Activated T-helper 1 cell treated with anti-CD3 and anti-CD28 coated beads, Interleukin-2, amount 50 U/mL, for 16 hours (primary cell): ENCODE measurements around the gene CCDC69.

Experiments
- DNase-seq, 2 donors: peaks; one replicate each; pipeline ENCODE4 v3.0.0-alpha.2; 2020; ENCODE audit warnings: low read depth in 1 of 2, low spot score in 1 of 2

CCDC69 gene

DNA sequence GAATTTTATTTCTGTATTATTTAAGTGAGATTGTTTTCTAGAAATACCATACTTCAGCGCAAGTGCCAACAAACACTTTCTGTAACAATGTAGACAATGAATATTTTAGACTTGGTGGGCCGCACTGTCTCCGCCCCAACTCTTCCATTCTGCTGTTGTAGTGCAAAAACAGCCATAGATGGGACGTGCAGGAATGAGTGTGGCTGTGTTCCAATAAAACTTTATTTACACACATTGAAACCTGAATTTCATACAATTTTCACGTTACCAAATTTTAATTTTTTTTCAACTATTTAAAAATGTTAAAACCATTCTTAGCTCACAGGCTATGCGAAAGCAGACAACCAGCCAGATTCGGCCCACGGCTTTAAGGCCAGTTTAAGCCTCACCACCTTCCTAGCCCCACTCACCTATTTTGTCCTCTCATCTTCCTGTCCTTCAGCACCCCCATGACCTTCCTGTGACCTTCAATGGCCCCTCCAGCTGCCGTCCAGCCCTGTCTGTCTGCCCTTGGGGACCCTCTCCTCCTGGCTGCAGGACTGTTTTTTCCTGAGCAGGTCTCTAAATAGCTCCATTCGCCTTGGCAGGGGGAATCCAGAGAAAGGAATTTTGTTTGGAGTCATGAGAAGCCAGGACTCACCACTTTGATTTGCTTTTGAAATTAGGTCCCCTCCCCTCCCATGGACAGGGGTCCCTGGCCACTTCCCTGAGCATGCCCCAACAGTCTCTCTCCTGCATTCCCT lies 55.1 kb downstream of the CCDC69 start:
- DNase-seq = no peak

DNA sequence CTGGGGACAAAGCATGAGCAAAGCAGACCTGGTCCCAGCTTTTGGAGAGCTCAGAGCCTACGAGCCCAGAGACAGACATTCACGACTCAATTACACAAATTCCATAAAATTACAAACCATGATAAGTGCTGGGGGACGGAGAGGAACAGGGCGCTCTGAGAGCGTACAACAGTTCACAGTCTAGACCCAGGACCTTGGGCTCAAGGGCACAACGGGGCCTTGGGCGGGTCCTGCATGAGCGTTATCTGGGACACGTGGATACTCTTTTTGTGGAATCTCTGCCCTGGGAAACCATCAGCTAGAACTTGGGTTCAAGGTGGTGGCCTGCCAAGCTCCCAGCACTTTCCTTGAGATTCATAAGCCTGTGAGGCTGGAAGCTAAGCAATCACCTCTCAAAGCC lies 56.9 kb downstream of the CCDC69 start:
- no peak for DNase-seq

DNA sequence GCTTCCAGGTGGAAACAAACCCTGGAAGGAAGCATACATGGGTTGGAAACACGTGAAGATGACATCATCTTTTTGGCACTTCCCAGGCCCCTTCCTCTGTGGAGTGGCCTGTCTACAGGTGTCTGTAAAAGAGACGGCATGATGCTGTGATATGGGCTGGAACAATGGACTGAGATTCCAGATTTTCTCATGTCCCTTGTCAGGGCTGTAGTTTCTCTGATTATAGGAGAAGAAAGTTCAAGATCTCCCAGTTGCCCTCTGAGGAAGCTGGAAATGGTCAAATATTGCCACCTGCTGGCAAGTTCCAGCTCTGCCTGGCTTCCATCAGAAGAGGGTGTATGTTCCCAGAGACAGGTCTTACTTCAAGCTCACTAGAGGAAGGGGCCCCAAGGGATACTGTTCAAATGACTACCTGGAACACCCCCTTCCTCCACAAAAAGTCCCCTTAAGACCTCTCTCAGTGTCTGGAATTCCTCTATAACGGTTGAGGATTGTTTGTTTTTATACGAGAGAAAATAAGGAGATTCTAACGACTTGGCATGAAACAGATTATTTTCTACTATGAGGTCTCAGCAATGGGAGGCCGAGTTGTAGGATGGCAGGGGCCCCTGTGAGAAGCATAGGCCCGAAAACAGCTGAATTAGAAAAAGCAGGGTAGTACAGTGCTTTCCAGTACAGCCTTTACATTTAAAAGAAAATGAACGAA lies 59.1 kb downstream of the CCDC69 start:
- peak; percentile 52 to 64 for DNase-seq

DNA sequence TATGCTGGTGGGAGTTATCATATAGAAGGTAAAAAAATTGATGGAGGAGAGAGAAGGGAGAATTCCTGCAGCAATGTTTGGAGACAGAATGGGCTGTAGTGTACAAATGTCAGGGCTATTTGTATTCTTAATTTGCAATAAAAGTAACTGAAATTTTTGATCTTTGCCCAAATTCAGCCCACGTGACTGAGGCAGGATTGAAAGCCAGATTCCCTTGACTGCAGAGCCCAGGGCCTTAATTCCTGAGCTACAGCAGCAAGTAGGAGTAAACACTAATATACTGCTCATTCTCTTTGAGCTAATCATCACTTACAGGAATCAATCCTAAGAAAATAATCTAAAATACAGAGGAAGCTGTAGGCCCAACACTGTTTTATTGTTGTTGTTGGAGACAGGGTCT lies 61.1 kb downstream of the CCDC69 start:
- no peak for DNase-seq

DNA sequence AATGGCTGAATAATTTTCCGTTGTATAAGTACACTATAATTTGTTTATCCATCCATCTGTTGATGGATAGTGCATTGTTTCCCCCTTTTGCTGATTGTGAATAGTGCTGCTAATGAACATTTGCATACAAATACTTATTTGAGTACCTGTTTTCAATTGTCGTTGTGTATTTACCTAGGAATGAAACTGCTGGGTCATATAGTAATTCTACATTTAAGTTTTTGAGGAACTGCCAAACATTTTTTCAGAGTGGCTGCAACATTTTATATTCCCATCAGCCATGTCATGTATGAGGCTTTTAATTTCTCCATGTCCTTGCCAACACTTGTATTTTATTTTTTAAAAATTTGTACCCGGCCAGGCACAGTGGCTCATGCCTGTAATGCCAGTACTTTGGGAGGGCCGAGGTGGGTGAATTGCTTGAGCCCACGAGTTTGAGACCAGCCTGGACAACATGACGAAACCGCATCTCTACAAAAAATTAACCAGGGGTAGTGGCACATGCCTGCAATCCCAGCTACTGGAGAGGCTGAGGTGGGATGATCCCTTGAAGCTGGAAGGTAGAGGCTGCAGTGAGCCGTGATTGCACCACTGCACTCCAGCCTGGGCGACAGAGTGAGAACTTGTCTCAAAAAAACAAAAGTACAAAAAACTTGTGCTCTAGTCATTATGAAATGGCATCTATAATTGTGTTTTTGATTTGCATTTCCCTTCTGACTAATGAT lies 64.1 kb downstream of the CCDC69 start:
- no peak for DNase-seq

DNA sequence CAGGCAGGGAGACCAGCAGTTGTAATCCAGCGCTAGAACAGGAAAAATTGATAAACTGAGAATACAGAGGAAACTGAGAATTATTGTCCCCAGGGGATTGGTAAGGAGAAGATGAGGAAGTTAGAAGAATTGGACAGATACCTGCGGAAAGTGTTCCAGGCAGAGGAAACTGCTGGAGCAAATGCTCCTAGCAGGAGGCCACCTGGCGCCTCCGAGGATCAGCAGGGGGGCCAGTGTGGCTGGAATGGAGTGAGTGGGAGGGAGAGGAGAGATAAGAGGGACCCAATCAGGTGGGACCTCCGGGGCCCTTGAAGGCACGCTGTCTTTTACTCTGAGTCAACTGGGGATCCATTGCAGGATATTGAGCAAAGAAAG lies 65.6 kb downstream of the CCDC69 start:
- DNase-seq = no peak

DNA sequence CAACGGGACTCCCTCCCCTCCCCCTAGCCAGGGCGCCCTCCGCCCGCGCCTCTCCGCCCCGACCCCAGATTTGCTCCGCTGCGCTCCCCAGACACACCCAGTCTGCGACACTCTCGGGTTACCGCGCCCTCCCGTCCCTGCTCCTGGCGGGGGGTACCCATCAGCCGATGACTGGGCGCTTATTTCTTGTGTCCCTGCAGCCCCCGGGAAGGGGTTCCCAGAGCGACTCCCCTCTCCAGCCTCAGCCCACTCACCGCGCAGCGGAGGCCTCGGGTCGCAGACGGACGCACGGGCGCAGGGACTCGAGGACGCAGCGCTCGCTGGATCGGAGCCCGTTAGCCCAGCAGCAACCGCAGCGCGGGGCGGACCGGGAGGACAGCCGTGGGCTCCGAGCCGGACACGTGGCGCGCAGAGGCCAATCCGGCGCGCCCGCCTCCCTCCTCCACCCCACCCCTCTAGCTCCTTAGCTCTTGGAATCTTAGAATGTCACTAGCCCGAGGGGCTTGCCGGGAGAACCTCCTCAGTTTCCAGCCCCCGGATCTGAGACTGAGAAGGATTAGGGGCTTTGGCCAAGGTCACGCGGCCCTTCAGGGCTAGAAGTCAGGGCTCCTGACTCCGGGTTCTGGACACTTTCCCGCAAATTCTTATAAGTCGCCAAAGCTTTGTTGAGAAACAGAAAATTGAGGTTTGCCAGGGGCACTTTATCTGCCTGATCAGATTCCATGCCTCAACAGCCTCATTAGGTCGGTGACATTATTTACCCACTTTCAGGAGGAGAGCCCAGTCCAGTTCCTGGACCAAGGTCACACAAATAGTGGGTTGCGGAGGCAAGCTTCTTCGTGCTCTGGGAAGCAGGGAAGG lies 66.2 kb downstream of the CCDC69 start, which contains the start of gene ANXA6:
ANXA6 (minus strand) TSS at position 354 of the 861 bp plus-strand sequence. CDS start 9,878 bp downstream, outside the sequence.
- DNase-seq = peak in 1 of 2 donors; percentile 52

DNA sequence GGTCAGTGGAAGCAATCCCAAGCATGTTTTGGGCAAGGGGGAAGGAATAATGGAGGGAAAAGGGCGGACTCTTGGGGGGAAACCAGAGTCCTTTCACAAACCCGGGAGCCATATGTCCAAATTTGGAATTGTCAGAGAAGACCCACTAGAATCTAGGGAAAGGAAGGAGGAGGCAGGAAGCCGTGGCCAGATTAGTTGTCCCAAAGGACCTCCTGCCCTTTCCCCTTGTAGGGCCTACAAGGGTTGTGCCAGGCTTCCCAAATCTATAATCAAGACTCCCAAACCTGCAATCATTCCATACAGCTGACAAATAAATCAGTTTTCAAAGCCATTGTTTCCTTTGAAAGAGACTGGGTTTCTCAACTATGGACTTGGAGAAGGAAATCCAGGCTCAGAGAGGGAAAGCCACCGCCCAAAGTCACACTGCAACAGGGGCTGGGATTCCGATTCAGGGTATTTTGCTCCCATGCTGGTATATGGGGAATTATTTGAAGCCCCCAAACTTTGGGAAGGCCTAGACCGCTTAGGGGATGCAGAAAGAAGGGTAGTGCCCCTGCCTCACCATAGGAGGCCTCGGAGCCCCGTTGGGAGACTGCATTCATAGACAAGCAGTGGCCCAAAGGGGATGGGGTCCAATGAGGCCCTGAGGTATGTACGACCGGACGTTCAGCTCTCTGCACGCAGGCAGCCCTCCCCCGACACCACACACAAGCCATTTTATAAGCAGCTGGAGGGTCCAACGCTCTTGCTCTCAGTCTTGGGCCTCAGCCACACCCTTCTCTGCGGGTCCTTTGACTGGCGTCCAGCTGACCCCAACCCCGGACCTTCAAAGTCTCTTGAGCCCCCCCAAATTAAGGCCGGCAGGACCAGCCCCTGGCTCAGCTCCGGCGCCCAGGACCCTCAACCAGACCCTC lies 67.1 kb downstream of the CCDC69 start:
- DNase-seq = no peak

DNA sequence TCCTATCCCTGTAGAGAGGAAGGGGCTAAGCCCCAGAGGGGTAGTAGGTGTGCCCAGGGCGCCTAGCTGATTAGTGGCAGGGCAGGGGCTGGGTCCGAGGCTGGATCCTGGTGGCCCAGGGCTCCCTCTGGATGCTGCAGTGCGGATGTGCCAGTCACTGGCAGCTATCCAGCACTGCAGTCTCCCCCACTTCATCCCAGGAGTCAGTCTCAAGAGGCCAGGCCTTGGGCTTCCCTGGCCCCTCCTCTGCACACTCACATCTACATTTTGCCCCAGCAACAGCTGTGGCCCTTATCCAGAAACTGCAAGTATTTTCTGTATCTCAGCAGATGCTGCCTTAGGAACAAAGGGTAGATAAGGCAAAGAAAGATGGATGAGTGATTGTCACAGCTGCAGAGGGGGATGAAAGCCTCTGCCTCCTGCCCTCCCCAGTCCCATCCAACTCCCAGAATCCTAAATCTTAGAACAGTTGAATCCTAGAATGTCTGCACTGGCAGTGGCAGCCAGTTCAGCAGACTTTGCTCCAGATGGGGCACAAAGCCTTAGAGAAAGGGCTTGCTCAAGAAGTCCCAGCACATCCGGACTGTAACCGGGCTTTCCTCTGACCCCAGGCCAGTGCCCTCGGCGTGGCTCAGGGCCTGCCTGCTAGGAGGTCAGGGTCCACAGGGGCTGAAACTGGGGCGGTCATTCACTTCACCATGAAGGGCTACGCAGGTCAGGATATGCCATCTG lies 68.0 kb downstream of the CCDC69 start:
- DNase-seq = no peak

DNA sequence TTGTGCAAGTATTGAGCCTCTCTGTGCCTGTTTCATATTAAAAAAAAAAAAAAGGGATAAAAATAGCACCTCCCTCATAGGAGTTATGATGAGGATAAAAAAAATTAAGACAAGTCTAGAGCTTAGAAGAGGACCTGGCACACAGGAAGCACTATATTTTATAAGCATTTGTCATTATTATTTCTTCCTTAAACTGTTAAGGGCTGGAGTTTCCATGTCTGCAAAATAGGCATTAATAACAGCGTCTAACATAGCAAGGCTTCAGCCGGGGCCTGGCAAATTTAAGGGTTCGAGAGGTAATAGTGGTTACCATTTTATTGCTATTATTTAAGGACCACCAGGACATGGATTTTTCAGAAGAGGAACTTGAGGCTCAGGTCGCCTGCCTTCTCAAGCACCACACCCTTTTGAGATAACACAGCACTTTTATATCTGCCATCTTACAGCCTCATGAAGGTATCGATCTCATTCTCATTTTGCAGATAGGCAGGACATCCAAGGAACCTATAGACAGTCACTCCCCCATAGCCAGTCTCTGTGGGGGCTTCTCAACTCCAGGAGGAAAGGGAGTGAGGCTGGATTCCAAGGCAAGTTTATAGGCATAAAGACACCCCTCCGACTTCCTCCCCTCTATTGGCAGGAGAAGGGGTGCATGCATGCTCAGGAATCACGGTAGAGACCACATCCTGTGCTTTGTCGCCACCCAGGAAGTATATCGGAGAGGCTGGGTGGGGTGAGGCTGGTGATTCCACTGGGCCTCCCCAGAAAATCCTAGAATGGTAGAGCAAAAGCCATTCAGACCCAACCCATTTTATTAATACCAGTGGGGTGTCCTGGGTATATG lies 68.7 kb downstream of the CCDC69 start:
- peak in 1 of 2 donors; percentile 30 for DNase-seq

DNA sequence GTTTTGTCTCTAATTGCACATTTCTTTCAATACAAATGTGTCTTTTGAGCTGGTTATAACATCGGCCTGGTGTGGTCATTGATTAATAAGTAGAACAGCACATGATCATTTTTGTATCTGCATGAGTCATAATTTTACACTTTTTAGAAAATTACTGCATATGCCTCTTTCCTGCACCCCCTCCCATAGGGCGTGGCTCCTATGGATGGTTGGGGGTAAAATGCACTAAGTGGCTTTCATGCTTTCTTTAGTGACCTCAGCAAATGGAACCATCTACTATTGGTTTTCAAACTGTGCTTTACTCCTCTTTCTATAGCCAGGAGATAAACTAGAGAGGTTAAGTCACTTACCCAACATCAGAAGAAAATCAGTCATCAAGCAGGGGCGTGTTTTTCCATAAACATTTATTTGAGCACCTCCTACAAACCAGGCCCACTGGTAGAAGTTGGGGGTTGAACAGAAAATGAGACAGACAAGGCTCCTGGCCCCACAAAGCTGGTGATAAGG lies 70.1 kb downstream of the CCDC69 start:
- DNase-seq = no peak

DNA sequence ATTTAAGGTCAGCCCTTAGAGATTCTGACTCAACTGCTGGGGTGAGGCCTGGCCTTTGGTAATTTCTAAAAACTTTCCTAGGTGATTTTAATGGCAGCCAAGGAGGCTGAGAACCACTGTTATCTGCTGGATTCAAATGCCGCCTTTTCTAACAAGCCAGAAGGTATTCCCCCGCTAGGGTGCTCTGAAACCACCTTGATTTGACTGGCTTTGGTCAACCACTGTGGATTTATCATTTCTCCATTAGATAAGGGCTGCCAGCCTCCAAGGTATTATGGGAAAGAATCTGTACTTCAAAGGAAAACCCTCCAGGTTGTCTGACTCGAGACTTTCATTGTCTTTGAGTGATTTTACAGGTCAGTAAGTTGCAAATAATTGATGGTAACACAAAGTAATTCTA lies 70.6 kb downstream of the CCDC69 start:
- DNase-seq = no peak

DNA sequence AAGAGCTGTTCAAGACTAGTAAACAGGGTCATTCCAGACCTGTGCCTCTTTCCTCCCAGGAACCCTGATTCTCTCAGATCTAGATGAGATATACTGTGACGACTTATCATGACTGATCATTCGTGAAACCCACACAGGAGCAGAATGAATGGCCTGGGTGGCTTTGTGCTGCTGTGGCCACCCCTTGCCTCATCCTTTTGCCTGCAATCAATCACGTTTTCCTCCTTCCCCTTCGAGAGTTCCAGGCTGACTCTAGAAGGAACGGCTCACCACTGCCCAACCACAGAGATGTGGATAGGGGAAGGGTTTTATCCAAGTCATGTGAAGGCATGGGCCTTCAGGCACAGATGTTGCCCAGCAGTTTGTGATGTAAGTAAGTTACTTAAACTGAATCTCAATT lies 72.1 kb downstream of the CCDC69 start:
- DNase-seq = peak in 1 of 2 donors; percentile 23

DNA sequence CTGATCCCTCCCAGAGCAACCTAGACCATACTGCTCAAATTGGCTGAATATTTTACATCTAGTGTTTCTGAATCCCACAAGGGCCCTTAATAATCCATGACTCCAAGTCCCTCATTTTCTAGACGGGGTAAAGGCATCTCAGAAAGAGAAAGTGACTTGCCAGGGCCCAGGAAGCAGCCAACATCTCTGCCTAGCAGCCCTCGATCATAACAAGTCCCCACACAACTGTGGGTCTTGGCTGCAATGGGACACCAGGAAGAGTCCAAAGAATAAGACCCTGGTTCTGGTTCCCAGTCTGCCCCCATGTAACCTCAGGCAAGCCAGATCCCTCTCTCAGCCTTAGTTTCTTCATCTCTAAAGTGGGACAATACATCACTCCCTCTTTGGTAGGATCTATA lies 72.6 kb downstream of the CCDC69 start:
- no peak for DNase-seq

DNA sequence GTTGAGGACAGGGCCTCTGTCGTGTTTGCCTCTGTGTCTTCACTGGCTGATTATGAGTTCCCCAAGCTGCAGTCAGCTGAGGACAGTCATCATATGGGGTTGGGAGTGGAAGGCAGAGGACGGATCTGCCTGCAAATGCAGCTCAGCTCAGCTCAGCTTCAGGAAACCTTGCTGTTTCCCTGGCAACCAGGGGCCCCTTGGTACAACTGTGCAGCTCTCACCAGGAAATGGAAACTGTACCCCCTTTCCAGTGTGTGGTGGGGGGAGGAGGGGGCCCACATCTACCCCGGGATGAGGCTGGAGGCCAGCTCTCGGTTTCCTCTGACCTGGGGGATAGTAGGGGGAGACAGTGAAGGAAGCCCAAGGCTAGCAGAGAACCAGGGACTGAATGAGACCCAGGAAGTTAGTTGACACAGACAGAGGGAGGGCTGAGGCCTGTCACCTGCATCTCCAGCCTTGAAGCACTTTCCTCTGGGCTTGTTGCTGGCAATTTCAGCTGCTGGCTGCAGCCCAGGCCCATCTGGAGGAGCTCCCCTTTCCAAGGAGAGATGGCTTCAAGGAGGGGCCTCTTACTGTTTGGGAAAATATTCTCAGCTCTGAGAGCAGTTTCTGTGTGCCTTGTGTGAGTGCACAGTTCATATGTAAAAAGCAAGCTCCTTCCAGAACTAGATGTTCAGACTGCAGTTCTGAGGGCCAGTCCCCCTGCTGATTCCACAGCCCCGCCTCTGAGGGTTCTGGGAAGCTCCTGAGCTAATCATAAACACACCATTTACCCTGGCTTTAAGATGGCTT lies 73.2 kb downstream of the CCDC69 start:
- peak; percentile 33 to 50 for DNase-seq

DNA sequence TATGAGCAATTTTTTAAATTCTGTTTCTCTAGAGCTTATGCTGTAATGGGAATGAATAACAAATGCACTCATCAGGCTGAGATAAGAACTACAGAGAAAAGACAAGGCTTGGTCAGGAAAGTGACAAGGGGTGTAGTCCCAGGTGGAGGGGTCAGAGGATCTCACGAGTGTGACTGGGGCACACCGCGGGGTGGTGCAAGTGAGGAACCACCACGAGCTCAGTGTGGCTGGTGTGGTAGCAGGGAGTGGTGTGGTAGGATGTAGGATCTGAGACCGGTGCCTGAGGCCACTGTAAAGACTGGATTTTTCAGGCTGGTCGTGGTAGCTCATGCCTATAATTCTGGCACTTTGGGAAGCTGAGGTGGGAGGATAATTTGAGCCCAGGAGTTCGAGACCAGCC lies 75.3 kb downstream of the CCDC69 start:
- DNase-seq = no peak

DNA sequence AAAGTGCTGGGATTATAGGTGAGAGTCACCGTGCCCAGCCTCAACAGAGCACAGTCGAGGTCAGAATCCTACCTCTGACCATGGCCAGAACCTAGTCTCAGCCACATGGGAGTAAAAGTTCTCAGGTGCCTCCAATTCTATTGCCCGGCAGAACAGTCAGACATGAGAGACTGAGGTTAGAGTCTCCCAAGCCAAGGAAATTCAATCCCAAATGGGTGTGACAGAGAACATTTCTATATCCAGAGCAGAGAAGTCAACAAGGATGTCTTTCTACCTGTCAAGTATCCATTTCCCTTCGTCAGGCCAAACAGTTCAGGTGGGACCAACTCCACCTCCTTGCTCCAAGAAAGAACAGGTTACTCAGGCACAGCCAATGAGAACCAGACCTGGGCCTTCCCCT lies 76.9 kb downstream of the CCDC69 start:
- no peak for DNase-seq
